Liver (tissue), 3 donors: ENCODE data around the gene MAP2K7.

Experiments
- CTCF ChIP-seq: fragments of 150-350 bp; IDR thresholded peaks from 2 replicates; pipeline ENCODE4 v1.5.1; 2017; ENCODE audit warnings: improper control_type of control experiment, low read depth, low read length; ENCODE audit not compliant: missing input control
- GABPA ChIP-seq, 2 donors: IDR thresholded peaks in 1 of 2; conservative IDR thresholded peaks in 1 of 2; 2 replicates each; pipeline ENCODE4 v1.6.1; 2016; ENCODE audit warnings: antibody characterized with exemption in 2 of 2, mild to moderate bottlenecking in 1 of 2, moderate library complexity in 1 of 2
- RAD21 ChIP-seq, 2 donors: IDR thresholded peaks; 2 replicates each; pipeline ENCODE4 v1.6.1; 2016; ENCODE audit warnings: antibody characterized with exemption in 2 of 2, mild to moderate bottlenecking in 2 of 2
- ZBTB33 ChIP-seq: IDR thresholded peaks from 2 replicates; pipeline ENCODE4 v1.6.1; 2016; ENCODE audit warnings: antibody characterized with exemption
- donor health status: healthy.
- donor health status: healthy.

- TF ChIP-seq CTCF (no peak), RAD21 (IDR thresholded peaks at IDR 0.05) (no peak), ZBTB33 (no peak), GABPA (IDR thresholded peaks at IDR 0.05 in 1 of 2, conservative IDR thresholded peaks at IDR 0.05 in 1 of 2) (no peak)
Measured at GRCh38 chr19:7871437-7872305, 32.0 kb upstream of the MAP2K7 start.
